CD4-positive, alpha-beta T cell treated with Interleukin-17A for 1 hour (primary cell): ENCODE data around the gene DCTN3.

ENCODE experiments used
- DNase-seq: peaks from one replicate; pipeline ENCODE4 v3.0.0-alpha.2; 2020

The DCTN3 gene

GRCh38 chr9:34570809-34571480 is 49.4 kb downstream of the DCTN3 start:
- DNase-seq: no peak

- DNase-seq: no peak
These were observed 49.9 kb downstream of the DCTN3 start for GRCh38 chr9:34570376-34570775.

GRCh38 chr9:34568774-34569173 is 51.5 kb downstream of the DCTN3 start:
- no peak for DNase-seq

- DNase-seq: no peak
These were observed 52.2 kb downstream of the DCTN3 start for GRCh38 chr9:34568133-34568532.

- no peak for DNase-seq
These were observed 53.3 kb downstream of the DCTN3 start for GRCh38 chr9:34566972-34567371.

GRCh38 chr9:34566322-34566721 is 54.0 kb downstream of the DCTN3 start:
- no peak for DNase-seq

- DNase-seq: no peak
These were observed 54.4 kb downstream of the DCTN3 start for GRCh38 chr9:34565856-34566255.

- DNase-seq: no peak
These were observed 55.7 kb downstream of the DCTN3 start for GRCh38 chr9:34564617-34565016.
